ENCODE results near the gene ACSL6.

Gene ACSL6

DNA sequence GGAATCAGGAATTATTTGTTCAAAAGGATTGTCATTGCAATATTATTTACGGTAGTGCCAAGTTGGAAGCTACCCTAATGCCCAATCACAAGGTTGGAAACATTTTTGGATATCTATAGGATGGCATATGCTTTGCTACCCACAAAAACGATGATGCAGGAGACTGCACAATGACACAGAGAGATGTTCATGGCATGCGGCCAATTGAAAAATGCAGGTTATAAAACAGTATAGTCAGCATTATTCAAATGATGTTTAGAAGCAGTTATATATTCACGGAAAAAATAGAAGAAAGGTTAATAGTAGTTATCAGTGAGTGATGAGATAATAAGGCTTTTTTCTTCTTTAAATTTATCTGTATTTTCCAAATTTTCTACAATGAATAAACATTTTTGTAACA, 5.9 kb upstream of the ACSL6 start:
- no peaks in the 10 kb centered on the region for H3K36me3 ChIP-seq
- H3K4me3 ChIP-seq (ENCODE audit: low read depth, low read length), result no peak overlapping the region
- H3K27ac ChIP-seq, result no peak overlapping the region
- TF ChIP-seq, protein P1, sequence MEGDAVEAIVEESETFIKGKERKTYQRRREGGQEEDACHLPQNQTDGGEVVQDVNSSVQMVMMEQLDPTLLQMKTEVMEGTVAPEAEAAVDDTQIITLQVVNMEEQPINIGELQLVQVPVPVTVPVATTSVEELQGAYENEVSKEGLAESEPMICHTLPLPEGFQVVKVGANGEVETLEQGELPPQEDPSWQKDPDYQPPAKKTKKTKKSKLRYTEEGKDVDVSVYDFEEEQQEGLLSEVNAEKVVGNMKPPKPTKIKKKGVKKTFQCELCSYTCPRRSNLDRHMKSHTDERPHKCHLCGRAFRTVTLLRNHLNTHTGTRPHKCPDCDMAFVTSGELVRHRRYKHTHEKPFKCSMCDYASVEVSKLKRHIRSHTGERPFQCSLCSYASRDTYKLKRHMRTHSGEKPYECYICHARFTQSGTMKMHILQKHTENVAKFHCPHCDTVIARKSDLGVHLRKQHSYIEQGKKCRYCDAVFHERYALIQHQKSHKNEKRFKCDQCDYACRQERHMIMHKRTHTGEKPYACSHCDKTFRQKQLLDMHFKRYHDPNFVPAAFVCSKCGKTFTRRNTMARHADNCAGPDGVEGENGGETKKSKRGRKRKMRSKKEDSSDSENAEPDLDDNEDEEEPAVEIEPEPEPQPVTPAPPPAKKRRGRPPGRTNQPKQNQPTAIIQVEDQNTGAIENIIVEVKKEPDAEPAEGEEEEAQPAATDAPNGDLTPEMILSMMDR (IDR thresholded peaks at IDR 0.05; ENCODE audit: low read depth, low read length), result no peak
- no peak for DNase-seq
- no peaks in the 10 kb centered on the region for H3K9me3 ChIP-seq (ENCODE audit: severe bottlenecking)
- no peaks in the 10 kb centered on the region for H3K27me3 ChIP-seq (ENCODE audit: insufficient read depth, low read depth, severe bottlenecking)

DNA sequence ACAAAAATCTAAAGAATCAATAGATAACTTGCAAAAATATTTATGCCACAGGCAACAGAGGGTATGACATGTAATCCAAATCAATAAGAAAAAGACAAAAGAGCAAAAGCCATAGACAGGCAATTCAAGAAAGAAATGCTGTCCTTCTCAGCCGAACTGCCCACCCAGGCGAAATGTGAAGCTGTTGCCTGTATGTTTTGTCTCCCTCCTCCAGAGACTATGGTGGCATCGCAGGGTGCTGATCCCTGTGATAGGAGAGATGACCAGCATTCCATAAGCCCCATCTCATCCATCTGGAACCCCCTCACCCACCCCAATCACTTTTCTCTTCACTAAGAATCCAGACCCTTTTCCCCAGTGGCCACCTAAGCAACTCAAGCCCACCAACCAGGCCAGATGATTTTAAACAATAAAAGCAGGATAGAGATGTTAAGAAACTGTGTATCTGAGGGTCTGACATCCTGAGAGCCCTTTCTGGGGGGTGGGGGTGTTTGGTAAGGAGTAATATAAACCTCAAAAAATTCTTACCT, 5.3 kb upstream of the ACSL6 start:
- no peaks in the 10 kb centered on the region for H3K27me3 ChIP-seq (ENCODE audit: insufficient read depth, low read depth, severe bottlenecking)
- peak; percentile 2 for DNase-seq
- no peak overlapping the region for H3K27ac ChIP-seq
- TF ChIP-seq, protein P1 (IDR thresholded peaks at IDR 0.05; ENCODE audit: low read depth, low read length), result no peak
- no peaks in the 10 kb centered on the region for H3K9me3 ChIP-seq (ENCODE audit: severe bottlenecking)
- no peak overlapping the region for H3K4me3 ChIP-seq (ENCODE audit: low read depth, low read length)
- no peaks in the 10 kb centered on the region for H3K36me3 ChIP-seq

DNA sequence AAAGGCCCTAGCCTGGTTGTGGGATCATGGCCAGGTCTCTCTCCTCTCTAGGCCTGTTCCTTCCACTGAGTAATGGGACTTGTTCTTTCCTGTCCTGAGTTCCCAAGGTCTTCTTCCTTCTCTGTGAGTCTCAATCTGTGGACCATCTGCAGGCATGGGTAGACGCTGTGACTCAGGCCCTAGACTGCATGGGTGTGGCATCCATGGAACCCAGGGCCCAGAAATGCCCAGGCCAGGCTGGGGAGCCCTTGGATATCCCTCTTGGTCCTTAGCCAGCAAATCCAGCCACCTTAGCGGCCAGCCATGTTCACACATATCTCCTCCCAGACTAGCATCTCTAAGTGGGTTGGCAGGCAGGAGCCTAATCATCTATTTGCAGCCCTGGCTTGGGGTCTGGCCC, 2.3 kb upstream of the ACSL6 start:
- H3K27me3 ChIP-seq (ENCODE audit: insufficient read depth, low read depth, severe bottlenecking), result no peaks in the 10 kb centered on the region
- no peak for DNase-seq

DNA sequence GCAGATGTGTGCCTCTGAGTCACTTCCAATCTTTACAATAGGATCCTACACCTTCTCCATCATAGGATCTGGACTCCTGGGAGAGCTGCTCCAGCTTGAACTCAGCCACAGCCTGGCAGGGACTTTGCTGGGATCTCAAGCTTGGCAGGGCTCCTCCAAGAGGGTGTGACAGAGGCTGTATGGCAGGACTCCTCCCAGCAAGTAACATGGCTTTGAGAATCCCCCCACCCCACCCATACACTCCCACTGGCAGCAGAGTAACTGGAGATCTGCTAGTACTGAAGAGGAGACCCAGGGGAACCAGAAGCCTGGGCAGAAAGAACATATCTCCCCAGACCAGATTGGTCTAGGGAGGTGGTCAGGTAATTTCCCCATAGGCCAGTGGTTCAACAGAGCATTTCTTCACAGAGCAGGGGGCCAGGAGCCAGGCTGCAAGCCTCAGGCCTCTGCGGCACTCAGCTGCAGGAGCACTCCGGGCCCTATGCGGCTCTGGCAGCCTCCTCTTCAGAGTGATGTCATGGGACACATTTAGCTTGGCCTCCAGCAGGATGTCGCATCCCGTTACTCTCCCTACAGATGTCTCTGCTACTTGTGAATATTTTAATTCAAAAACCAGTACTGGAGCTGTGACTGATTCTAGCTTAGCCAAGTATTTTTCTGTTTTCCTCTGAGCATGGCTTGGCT, 1.7 kb upstream of the ACSL6 start:
- DNase-seq, result peak; percentile 6
- H3K27ac ChIP-seq, result no peak overlapping the region
- H3K4me3 ChIP-seq (ENCODE audit: low read depth, low read length), result no peak overlapping the region
- H3K27me3 ChIP-seq (ENCODE audit: insufficient read depth, low read depth, severe bottlenecking), result no peaks in the 10 kb centered on the region
- H3K36me3 ChIP-seq, result no peaks in the 10 kb centered on the region; the same call in 1 of the 2 replicates
- H3K9me3 ChIP-seq (ENCODE audit: severe bottlenecking), result no peaks in the 10 kb centered on the region
- TF ChIP-seq, protein P1 (IDR thresholded peaks at IDR 0.05; ENCODE audit: low read depth, low read length), result no peak

More for the DNA sequence above, 2.3 kb upstream of the ACSL6 start:
- Histone ChIP-seq H3K27ac (no peak overlapping the region), H3K4me3 (ENCODE audit: low read depth, low read length) (no peak overlapping the region), H3K36me3 (no peaks in the 10 kb centered on the region; the same call in 1 of the 2 replicates), H3K9me3 (ENCODE audit: severe bottlenecking) (no peaks in the 10 kb centered on the region)
- TF ChIP-seq, protein P1 (IDR thresholded peaks at IDR 0.05; ENCODE audit: low read depth, low read length), result no peak

DNA sequence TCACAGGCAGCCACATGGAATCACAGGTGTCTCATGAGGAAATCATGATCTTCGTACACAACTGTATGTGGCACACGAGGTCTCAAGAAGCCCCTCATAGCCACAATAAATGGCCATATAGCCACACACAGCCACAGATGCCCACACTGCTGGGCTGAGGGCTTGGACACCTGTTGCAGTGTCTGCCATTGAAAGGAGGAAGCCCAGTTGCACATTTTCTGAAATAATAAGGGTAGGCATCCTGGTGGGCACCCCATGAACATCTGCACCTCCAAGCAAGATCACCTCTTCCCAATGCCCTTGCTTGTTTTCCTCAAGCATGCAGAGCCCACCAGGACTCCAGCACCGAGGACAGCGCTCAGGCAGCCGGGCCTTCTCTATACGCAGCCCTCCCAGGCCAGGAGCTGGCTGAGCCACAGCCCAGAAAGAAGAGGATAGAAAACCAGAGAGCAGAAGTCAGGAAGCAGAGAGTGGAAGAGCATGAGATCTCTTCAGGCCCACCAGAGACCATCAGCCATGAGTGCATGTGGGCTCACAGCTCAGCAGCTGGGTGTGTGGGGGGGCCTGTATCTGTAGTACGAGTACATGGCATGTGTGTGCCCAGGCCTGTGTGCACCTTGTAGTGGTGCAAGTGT, 1.0 kb upstream of the ACSL6 start:
- Histone ChIP-seq H3K27ac (no peak overlapping the region), H3K9me3 (ENCODE audit: severe bottlenecking) (no peaks in the 10 kb centered on the region), H3K27me3 (ENCODE audit: insufficient read depth, low read depth, severe bottlenecking) (no peaks in the 10 kb centered on the region), H3K4me3 (ENCODE audit: low read depth, low read length) (peak overlapping the region; percentile 79), H3K36me3 (no peaks in the 10 kb centered on the region; the same call in 1 of the 2 replicates)
- DNase-seq, result peak; percentile 4
- TF ChIP-seq, protein P1 (IDR thresholded peaks at IDR 0.05; ENCODE audit: low read depth, low read length), result no peak

Measured in WERI-Rb-1 (cell line).